ENCODE results near the gene KIAA2012.
"Not testable (repeated sequence)": the region's sequence is repeated elsewhere in the genome, so short reads cannot be mapped to it uniquely, and the experiment has no call there.

KIAA2012 gene

DNA sequence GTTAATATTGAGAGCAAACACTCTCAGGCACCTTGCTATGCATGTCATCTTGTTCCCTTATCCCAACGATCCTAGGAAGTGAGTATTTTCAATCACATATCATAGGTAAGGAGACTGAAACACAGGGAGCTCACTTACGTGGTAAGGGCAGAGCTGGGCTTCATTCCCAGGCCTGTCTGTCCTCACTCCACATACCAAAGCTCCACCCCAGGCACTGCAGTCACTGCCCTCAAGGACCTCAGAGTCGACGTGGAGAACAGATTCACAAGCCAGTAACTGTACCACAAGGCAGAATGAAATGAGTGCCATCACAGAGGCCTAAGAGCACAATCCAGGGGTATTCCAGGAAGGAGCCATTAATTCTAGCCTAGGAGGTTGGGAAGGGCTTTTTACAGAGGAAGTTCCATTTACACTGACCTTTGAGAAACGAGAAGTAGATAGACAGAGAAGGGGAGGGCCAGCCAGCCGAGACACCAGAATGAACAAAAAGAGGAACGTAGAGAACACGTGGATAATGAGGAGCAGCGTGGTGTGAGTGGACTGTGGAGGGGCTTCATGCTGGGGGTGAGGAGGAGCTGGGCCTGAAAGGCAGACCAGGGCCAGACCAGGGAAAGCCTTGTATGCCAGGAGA, 48.6 kb downstream of the KIAA2012 start:
- DNase-seq: no peak

DNA sequence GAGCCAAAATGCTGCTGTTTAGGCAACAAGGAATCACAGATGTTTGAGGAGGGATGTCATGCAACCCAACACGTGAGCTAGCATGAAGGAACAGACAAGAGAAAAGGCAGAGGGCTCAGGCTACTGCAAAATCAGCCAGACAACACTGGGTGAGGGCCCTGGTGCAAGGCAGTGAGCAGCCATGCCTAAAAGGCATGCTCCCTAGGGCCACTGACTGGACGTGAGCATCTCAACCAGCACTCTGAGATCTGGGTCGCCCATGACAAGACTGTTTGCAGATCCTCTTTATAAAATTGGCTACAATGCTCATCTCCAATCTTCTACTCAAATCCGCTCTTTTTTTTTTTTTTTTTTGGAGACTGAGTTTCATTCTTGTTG, 49.1 kb downstream of the KIAA2012 start:
- DNase-seq: no peak

DNA sequence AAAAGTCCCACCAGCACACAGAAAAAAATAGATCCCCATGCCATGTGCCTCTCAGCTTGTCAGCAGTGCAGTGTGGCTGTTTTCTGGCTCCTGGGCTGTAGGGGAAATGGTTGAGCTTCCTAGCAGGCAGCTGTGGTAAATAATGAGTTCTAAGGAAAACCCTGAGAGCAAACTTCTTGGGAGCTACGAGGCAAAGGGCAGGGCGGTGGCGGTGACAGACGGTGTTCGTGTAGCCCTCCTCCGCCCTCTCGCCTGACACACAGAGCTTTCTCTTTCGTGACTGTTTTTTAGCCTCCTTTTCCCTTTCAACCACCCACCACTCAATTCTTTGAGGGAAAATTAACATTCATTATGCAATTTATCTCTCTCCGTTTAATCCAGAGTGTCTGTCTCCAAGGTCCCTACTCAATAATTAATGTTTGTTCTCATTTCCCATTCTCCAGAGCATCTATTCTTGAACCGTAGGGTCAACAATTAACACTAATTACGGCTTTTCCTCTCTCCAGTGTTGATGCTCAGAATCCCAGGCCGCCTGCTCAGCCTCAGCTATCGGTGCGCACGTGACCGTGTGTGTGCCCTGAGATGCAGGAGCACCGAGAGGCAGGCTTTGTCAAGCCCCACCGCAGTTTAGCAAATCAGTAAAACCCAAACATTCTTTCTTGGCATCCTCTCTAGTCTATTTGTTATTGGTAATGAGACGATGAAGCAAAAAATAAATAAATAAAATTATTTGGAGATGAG, 50.1 kb downstream of the KIAA2012 start:
- no peak for DNase-seq

DNA sequence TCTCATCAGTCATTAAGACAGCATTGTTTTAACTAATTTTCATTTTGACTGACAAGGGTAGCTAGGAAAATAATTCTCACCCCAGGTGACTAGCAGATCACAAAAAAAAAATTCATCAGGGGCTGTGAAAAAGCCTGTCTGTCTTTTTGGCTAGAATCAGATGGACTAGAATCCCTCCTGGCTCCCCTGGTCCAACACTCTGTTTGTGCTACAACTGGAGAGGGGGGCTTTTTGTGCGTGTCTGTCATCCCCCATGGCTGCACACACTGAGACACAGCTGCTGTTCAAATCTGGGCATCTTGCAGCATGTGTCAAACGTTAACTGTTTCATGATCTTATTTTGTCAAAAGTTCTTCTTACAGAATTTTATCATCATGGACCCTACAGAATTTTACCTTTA, 51.2 kb downstream of the KIAA2012 start:
- DNase-seq: no peak

DNA sequence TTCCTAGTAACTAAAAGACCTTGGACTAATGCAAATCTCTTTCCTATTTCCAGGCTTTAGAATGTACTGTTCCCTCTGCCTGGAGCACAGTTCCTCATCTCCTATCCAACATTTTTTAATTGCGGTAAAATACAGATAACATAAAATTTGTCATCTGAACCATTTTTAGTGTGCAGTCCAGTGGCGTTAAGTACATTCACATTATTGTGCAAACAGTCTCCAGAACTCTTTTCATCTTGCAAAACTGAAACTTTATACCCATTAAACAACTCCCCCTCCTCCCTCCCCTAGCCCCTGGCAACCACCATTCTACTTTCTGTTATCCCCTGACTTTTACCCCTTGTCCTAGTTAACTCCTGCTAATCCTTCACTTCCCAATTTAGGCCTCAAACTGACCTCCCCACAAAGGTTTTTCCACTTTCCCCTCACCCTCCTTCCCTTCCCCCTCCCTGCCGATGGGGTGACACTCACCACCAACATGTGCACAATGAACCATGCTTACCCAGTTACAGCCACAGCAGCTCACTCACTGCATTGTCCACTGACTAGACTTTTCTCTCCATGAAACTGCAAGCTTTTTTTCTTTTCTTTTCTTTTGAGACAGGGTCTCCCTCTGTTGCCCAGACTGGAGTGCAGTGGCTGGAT, 54.8 kb downstream of the KIAA2012 start:
- DNase-seq: no peak

DNA sequence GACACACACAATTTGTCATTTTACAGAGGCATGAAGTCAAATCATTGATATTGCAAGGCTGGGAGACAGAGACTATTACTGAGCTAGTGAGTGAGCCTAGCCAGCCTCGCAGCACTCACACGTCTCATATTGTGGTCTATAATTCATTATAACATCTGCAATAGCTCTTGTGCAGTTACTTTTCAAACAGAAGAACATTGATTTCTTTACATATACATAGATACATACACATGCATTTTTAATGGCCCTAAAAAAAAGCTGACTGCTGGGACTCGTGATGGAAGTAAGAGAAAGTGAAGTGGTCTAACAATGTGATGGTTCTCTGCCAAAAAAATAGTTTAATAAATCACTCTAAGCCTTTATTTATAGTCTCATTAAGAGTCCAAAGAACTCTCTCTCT, 56.8 kb downstream of the KIAA2012 start:
- DNase-seq: no peak

DNA sequence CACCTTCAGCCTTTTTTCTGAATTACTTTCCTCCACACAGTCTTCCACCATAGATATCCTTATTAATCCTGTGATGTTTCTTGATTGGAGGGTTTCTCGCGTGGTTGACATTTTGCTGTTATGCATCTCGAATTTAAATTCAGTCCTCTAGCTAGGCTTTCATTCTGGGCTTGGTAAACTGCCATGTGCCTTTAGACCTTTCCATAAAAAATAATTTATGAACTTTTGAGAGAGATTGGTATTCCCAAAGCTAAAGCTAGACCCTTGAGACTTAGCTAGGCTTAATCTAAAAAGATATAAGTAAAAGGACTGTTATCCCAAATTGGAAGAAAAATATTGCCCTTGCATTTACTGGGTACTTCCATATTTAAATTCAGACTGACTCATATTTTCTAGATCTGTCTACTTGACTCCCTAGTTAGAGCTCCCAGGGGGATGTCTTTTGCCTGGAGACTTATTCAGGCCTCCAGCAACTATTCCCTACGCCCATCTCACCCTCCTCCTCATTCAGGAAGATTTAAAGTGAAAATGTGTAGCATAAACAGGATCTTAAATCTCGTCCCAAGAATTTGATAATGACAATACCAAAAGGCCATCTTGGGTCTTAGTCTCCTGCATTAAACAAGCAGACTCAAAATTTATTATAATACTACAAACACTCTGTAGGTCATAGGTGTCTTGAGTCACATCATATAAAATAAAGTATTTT, 60.3 kb downstream of the KIAA2012 start:
- no peak for DNase-seq

DNA sequence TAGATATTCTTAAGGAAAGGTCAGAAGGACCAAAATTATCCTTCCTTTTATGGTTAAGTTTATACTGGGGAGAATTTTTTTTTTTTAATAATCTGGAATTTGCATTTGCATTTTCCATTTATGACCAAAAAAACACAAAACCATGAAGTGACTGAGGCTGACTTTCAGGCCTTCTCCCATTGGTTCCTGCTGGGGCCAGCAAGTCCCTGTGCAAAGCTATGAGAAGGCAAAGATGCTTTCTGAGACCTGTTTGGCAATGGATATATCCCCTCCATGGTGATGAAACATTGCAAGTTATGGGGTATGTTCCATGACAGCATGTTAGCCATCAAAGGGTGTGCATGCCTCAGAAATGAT, 60.8 kb downstream of the KIAA2012 start:
- no peak for DNase-seq

DNA sequence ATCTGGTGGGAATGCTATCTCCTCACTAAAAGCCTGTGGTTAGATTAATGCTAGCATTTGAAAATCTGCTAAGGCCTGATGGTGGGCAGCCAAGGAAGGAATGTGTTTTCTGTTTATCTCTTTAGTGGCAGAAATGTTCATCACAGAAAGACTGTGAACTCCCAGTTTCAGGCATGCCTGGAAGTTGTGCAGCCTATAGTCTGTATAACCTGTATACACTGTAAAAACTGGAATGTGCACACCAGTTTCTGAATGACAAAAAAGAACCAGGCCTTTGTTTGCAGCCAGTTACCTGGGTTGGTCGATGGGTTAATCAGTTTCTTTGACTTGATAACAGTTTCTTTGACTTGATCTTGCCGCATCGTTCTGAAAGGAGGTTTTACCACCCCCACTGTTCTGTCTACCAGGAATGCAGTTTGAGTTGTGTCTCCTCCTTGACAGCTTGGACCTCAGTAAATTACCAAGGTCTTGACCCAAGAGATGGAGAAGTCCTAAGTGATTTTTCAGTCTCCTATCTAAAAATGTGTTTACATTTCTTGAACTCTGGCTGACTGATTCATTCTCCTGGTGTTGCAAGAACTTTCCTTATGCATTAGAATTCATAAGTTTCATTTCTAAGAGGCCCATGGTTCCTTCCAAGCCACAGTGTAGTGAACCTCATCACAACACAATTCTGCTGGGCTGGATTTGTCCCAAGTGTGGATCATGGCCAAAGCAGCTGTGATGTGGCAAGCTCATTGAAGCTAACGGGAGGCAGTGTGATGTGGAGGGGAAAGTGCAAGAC, 62.2 kb downstream of the KIAA2012 start:
- DNase-seq: no peak

DNA sequence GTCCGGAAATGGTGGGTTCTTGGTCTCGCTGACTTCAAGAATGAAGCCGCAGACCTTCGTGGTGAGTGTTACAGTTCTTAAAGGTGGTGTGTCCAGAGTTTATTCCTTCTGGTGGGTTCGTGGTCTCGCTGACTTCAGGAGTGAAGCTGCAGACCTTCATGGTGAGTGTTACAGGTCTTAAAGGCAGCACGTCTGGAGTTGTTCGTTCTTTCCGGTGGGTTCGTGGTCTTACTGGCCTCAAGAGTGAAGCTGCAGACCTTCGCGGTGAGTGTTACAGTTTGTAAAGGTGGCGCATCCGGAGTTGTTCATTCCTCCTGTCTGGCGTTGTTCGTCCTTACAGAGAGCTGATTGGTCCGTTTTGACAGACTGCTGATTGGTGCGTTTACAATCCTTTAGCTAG, 63.0 kb downstream of the KIAA2012 start:
- DNase-seq: not testable (repeated sequence)

DNA sequence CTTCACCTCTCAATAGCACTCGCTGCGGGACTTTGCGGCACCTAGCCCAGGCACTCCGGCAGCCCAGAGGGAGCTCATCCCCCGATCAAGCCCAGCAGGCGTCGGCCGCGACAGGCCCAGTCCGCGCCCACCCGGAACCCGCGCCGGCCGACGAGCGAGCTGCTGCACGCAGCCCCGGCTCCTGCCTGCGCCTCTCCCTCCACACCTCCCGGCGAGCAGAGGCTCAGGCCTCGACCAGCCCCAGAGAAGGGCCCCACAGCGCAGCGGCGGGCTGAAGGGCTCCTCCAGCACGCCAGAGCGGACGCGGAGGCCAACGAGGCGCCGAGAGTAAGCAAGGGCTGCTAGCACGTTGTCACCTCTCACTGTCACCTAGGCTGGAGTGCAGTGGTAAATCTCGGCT, 63.5 kb downstream of the KIAA2012 start:
- no peak for DNase-seq

DNA sequence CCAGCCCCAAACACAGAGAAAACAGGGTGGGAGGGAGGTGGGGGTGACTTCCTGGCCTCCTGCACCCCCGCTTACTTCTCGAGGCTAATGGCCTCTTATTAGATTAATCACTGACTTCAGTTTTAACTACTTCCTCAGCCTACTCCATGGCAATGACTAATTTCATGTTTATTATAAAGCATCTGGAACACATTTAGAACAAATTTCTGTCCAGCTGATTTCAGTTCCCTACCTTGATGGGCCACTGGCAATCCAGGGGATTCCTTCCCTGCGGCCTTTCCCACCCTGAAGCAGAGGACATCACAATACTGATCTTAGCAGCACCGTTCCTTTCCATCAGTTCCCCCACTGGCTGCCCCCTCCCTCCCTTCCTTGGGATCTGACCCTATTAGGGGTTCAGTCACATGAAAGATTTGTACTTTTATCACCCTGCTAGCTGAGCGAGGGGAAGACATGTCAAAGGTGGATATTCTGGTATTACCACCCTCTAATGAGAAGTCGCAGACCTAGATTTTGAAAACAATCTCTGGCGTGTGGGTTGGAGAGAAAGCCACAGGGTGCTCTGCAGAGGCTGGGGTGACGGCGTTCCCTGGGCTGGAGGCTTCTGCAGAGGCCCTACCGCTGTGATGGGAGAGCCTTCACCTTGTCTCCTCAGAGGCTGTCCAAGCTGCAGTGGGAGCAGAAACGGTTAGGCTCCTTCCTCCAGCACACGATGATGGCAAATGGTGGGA, 67.6 kb downstream of the KIAA2012 start:
- no peak for DNase-seq

DNA sequence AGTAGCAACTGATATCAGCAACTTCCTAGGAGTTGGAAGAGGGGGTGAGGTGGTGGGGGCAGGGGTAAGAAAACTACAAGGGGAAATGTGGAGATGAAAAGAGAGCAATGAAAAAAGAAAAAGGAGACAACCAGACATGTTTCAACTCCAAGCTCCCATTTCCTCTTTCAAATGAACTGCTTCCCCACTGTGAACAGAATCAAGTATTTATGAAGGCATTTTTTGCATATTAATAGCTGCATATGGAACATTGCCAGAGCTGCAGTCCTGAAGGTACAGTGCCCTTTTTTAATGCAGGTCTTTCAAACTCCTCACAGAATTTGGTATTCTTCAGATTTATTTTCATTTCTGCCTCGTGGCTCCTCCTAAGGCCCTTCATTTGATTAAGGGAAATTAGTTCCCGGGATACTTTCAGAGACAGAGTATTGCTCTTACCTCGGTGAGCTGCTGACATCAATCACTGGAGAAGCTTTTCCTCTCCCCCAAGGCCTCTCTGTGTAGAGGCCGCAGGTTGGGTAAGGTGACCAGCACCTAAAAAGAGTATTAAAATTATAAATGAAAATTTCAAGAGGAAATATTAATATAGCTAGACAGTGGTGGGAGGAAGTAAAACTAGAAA, 68.4 kb downstream of the KIAA2012 start:
- no peak for DNase-seq

DNA sequence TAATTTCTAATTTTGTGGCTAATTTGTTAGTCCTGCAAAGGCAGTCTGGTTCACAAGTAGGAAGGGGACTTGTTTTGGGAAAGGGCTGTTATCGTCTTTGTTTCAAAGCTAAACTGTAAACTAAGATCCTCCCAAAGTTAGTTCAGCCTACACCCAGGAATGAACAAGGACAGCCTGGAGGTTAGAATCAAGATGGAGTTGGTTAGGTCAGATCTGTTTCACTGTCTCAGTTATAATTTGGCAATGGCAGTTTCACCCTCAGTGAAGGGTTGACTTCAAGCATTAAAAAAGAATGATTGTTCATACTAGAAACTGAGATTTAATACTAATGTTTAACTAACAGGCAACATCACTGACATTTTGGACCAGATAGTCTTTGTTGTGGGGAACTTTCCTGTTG, 69.5 kb downstream of the KIAA2012 start:
- DNase-seq: no peak

DNA sequence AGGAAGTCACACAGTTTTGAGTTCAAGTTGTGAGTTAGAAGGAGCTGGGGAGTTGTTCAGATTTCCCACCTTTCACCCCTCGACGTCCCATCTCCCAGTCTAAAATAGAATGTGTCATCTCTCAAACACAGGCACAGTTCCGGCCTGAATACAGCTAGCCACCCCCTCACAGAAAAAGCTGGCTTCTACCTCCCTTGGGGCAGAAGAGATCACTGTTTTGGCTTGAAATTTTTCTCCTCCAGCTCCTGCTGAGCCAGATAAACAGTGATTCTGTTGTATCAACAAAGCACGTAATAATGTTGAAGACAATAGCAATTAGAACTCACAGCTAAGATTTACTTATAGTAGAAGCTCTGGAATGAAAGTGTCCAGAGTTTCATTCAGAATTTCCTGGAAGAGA, 74.7 kb downstream of the KIAA2012 start:
- DNase-seq: no peak

DNA sequence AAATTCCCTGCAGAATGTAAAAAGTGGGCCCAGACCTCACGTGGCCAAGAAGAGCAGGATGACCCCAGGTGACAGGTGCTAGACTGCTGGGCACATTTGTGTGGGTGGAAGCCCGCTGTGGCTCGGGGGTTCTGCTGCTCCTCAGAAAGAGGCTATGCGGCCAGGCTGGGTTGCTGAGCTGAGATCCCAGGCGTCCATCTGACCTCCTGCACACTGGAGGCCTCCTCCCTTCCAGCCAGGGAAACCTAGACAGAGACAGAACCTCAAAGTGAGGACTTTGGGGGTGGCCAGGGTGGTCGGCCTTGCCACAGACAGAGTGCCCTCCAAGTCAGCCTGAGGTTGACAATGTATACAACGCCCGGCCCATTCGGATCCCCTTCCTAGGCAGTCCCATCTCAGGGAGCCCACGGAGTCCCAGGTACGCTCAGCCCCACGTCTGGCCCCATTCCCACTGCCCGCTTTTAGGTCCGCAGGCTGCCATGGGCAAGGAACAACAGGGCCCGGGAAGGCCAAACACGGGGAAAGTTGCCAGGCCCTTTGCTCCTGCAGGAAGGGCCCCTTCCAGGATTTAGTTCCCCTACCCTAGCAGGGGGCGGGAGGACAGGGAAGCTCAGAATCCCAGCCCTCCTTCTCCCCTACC, 75.6 kb downstream of the KIAA2012 start:
- DNase-seq: no peak

DNA sequence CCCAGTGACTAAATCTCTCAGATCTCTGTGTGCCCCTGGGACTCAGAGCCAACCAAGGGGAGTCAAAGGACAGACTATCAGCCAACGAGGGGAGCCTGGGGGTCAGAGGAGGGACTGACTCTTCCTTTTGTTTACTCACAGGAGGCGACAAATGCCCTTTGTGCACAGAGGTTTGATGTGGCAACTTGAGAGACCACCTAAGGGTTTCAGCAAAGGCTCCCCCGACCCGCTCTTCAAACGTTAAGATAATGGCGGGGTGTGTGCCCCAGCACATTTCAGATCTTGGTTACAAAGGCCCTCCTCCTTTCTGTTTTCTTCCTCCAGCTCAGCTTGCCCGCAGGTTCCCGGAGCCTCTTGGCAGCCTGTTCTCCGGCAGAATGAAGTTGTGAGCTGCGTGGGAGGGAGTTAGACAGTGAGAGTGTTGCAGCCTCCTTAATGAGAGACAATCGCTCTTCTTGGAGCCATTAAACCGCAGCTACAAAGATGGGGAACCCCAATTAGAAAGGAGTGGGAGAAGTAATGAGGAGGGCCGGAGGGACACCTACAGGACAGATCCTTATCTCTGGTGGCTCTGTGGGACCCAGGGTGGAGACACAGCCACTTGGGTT, 76.2 kb downstream of the KIAA2012 start:
- no peak for DNase-seq

DNA sequence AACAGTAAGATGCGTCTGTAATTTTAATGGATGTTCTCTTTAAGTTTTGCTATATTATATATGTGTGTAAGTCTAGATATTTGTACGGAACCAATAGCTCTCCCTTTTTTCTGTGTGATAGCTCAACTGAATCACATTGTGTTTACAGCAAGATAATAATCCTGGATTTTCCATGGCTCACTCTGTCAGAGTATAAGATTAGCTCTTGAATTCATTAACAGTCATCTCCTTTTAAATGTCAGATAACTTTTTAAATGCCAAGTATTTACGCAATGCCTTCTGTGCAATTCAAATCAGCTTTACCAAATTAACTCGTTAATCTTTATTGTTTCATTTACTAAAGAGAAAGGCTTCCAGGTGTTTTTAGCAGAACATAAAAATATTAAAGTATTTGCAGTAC, 76.9 kb downstream of the KIAA2012 start:
- no peak for DNase-seq

DNA sequence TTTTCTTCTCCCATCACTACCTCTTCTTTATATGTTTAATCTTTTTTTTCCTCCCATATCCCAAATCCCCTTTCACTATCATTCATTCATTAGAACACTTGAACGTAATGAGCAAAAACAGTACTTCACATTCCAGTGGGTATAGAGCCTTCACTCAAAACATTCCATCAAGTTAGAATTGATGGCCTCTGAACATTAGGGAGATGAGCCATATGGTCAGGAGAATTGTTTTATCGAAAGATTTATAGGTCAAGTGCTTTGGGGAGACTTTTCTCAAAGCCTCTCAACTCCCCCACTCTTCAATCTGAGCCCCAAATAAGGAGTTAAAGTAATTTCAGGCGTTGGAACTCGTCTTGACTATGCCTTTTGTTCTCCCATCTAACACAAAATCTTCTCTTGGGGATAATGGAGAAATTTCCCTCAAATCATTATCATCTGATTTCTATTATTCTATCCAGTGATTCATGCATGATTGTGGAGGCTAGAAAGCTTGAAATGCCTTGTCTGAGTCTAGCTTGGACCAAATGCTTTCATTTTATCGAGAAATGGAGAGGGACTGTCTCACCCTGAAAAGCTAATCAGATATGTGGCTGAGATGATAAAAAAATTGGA, 79.2 kb downstream of the KIAA2012 start:
- DNase-seq: no peak

DNA sequence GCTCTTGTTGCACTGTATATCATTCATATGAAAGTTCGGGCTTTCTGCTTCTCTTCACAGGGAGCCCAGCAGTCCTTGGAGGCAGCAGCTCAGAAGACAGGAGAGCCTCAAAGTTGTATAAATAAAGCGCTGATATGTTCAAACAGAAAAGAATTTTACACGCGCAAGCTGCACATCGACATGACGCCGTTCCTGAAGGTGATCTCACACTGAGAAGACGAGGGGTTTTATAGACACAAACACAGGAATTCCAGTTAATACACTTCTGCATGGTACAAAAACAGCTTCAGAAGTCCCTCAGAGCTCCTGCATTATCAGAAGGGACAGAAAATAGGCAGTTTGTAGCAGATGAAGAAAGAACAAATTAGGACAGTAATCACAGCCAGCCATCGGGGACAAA, 81.6 kb downstream of the KIAA2012 start:
- DNase-seq: no peak
